ENCODE measurements around the gene TXNRD2.

Gene TXNRD2

DNA sequence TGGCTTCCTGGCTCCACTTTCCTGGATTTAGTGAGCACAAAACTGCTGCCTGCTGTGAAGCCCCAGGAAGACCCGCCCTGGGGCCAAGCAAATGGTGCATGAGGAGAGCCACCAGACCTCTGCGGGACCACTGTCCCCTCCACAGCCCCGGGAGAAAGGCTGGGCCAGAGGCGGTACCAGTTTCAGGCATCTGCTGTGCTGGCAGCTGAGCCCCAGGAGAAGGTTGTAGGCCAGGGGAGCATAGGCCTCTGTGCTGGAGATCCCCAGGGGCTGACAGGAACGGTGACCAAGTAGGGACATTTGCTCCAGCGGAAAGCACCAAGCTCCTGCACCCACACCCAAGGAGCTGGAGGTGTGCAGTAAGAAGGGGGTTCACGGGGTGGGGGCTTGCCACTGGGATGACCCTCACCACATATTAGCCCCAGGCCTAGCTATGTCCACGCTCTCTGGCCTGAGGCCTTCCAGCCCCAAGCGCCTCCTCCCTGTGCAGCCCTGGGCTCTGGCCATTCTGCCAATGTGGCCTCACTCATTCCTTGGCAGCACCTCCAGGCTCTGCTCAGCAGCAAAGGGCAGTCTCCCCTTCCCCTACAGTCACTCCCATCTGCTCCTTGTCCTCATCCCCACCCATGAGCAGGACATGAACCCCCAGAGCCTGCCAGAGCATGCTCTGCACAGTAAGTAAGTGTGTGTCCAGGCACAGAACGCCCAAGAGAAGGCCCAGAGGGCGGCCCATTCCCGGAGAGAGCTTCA is 24.1 kb downstream of the TXNRD2 start:
- no peak for TF ChIP-seq GATA2 (IDR thresholded peaks at IDR 0.05; ENCODE audit: low read depth, low read length)
- TF ChIP-seq GATA3 (IDR thresholded peaks at IDR 0.05; ENCODE audit: low read depth, low read length) = no peak

DNA sequence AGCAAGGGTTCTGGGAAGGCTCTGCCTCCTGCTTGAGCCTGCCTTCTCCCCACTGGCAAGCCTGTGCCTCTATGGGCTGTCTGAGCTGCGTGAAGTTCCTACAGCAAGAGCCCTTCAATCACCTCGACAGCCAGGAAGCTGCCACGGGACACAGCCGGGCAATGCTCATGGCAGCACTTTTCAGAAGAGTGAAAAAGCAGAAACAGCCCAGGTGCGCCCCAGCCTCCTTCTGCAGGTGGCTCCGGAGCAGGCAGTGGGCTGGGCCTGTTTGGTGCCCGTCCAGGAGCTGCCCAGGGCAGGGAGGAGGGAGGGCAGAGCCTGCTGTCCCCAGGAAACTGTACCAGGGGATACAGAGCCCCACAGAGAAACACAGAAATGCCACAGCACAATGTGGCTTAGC is 24.7 kb downstream of the TXNRD2 start:
- TF ChIP-seq GATA2 (IDR thresholded peaks at IDR 0.05; ENCODE audit: low read depth, low read length) = no peak
- TF ChIP-seq GATA3 (IDR thresholded peaks at IDR 0.05; ENCODE audit: low read depth, low read length) = no peak

DNA sequence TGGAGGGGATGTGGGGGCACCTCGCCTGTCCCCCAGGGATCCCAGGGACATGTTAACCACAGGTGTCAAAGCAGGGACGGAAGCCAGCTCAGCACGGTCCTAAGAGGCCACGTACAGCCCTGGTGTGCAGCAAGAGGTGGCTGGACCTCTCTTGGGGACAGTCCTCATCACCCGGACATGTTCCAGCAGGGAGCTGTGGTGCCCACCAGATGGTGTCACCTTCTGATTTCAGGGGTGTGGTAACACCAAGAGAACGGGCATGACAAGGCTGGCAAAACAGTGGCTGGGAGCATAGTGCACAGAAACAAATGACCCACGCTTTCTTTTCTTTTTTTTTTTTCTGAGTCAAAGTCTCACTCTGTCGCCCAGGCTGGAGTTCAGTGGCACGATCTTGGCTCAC is 25.6 kb downstream of the TXNRD2 start:
- TF ChIP-seq GATA3 (IDR thresholded peaks at IDR 0.05; ENCODE audit: low read depth, low read length) (no peak), GATA2 (IDR thresholded peaks at IDR 0.05; ENCODE audit: low read depth, low read length) (no peak)

DNA sequence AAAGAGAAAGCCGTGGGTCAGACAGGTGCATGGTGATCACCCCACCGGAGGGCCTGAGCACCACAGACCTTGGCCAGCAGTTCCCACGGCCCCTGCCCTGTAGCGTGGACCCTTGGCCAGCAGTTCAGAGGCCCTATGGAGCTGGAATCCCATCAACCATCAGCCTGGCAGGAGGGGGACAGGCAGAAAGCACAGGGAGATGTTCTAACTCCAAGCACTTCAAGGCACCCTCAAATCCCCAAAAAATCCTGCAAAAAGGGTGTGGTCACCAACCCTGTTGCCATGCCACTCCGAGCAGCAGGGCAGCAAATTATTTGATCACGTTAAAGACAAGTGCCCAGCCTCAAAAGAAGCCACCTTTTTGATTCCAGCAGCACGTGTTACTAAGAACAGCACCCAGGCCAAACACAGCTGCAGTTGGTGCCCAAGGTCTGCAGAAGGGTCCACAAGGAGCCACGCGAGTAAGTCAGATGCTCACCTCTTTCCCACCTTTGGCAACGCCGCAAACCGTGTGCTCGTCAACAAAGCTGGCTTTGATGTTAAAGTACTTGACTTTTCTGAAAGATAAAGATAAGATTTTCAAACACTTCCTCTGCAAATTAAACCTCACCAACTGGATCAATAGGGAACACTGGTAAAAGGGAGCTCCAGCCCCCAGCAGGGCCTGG is 26.2 kb downstream of the TXNRD2 start:
- TF ChIP-seq GATA3 (IDR thresholded peaks at IDR 0.05; ENCODE audit: low read depth, low read length) (no peak), GATA2 (IDR thresholded peaks at IDR 0.05; ENCODE audit: low read depth, low read length) (no peak)

DNA sequence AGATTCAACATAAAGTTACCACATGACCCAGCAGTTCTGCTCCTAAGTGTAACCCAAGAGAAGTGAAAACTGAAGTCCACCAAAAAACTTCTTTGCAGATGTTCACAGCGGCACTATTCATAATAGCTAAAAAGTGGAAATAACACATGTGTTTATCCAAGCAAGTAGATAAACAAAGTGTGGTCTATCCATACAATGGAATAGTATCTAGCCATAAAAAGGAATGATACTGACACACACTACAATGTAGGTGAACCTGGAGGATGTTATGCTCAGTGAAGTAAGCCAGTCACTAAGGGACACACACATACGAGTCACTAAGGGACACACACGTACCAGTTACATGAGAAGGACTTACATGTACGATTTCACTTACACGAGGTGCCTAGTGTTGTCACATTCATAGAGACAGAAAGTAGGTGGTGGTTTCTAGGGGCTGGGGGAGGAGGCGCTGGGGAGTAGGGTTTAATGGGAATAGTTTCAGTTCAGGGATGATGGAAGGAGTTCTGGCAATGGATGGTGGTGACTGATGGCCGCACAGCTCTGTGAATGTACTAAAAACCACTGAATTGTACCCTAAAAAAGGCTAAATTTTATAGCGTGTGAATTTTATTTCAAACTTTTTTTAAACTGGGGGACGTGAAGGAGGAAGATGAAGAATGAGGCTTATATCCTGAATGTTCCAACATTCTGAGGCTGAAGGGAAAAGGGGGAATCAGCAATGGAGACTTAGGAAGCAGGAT is 27.2 kb downstream of the TXNRD2 start:
- no peak for TF ChIP-seq GATA2 (IDR thresholded peaks at IDR 0.05; ENCODE audit: low read depth, low read length)

DNA sequence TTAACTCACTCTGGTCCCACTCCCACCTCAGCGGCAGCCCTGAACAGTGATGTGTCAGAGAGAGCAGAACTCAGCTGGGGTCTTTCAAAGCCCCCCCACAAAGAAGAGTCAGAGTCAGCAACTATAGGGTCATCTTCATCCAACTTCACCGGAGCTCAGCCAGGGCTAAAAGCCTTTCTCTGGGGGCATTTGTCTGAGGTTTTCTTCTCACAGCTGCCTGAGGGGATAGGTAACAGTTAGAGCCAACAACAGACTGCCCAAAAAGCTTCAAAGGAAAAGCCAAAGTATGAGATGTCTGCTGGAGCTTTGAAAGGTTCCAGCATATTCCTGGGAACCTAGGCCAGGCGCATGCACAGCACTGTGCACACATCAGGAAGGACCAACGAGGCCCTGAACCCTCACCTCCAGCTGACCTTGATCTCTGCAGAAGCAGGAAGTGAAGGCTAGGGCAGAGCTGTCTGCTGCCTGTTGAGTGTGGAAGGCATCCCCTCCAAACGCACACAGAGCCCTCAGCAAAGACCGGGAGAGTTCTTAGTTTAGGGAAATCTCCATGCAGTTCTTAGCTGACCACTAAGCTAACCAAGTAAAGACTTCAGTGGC is 28.2 kb downstream of the TXNRD2 start:
- no peak for TF ChIP-seq GATA2 (IDR thresholded peaks at IDR 0.05; ENCODE audit: low read depth, low read length)
- TF ChIP-seq GATA3 (IDR thresholded peaks at IDR 0.05; ENCODE audit: low read depth, low read length) = no peak

DNA sequence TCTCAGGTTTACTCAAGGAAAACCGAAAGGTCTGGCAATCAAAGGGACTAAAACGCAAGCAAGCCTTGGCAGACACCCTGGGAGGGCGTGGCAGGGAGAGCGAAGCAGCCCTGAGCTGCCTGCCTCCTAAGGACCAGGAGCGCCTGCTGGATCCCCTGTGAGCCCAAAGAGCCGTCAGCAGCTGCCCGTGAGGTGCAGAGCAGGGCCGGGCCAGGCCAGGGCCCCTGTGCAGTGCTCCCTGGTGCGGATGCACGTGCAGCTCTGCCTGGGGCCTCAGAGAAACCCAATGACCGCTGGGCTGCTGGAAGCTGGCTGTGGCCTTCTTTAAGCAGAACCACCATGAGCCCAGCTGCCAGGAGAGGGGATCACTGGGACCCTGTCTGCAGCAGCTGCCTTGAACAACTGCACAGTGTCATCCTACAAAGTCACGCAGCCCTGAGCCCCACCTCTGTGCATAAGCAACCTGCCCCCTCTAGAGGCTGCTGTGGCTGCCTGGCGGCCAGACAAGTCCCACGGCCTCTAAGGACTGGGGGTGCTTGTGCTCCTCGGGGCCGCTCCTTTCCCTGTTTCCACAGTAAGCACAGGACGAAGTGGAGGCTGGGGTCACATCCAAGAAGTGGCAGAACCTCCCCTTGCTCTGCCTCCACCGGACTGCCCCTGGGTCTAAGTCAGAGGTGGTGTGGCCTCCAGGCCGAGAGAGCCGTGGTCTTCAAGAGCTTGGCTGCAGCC is 29.2 kb downstream of the TXNRD2 start:
- no peak for TF ChIP-seq GATA3 (IDR thresholded peaks at IDR 0.05; ENCODE audit: low read depth, low read length)
- TF ChIP-seq GATA2 (IDR thresholded peaks at IDR 0.05; ENCODE audit: low read depth, low read length) = no peak

DNA sequence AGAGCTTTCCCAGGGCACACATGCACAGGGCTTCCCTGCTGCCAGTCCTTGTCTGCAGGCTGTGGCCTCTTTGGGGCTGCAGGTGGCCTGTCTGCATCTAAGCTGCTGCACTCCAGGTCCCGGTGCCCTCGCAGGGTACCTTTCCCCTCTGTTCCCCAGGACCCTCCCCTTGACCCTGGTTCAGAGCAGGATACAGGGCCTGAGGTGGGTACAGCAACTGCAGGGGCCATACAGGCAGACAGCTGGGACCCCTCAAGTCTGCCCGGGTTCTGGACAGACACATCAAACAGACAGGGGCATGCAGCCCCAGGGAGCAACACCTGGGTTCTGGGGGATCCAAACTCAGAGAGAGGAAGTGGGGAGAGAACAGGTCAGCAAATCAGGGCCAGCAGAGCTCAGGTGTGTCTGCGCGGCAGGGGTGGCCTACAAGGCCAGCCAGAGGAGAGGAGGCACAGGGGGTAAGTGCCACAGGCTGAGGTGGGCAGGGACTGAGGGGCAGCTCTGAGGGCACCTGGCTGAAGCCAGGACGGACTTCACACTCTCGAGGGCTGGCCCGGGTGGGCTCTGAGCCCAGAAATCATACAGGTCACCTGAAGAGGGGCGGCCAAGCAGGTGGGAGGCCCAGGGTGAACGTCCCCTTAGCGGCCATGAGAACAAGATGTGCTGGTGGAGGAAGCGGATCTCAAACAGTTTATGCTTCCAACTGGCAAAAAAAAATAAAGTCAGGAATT is 29.9 kb downstream of the TXNRD2 start:
- TF ChIP-seq GATA2 (IDR thresholded peaks at IDR 0.05; ENCODE audit: low read depth, low read length) = no peak
- no peak for TF ChIP-seq GATA3 (IDR thresholded peaks at IDR 0.05; ENCODE audit: low read depth, low read length)

DNA sequence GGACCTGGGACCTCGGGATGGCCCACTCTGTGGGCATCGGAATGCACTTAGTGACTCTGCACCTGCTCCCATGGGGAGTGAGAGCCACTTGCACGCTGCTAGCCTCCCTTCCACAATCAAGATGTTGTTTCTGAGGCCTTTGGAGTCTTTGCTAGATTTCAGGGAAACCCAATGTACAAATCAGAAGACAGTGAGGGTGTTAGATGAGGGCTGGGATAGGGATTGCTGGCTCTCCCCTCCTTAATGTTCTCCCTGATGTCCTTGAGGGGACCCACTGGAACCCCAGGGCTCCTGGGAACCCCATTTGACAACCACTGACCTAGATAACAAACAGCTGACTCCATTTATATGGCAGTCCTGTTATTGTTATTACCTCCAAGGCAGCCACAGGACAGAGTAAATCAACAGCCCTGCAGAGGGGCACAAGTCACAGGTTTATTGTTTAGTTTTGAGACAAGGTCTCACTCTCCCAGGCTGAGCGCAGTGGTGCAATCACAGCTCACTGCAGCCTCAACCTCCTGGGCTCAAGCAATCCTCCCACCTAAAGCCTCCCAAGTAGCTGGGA is 31.4 kb downstream of the TXNRD2 start:
- no peak for TF ChIP-seq GATA2 (IDR thresholded peaks at IDR 0.05; ENCODE audit: low read depth, low read length)
- TF ChIP-seq GATA3 (IDR thresholded peaks at IDR 0.05; ENCODE audit: low read depth, low read length) = no peak

DNA sequence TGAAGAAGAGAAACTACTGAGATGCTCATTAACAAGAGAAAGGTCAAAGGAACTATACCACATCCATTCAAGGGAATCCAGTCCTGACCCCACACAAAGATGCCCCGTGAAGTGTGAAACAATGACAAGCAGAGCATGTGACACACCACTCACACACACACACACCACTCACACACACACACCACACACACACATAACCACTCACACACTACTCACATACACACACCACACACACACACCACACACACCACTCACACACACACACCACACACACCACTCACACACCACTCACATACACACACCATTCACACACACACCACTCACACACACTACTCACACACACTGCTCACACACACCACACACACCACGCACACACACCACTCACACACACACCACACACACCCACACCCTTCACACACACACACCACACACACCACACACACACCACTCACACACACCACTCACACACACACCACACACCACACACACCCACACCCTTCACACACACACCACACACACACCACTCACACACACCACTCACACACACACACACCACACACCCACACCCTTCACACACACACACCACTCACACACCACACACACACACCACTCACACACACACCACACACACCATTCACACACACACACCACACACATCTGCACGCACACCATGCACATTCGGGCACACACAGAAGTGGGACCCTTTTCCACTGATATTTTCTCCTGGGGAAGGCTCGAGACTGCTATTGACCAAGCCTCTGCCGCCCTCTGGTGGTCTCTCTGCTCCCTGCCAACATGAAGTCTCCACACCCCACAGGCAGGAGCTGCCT is 32.1 kb downstream of the TXNRD2 start:
- no peak for TF ChIP-seq GATA2 (IDR thresholded peaks at IDR 0.05; ENCODE audit: low read depth, low read length)
- no peak for TF ChIP-seq GATA3 (IDR thresholded peaks at IDR 0.05; ENCODE audit: low read depth, low read length)

DNA sequence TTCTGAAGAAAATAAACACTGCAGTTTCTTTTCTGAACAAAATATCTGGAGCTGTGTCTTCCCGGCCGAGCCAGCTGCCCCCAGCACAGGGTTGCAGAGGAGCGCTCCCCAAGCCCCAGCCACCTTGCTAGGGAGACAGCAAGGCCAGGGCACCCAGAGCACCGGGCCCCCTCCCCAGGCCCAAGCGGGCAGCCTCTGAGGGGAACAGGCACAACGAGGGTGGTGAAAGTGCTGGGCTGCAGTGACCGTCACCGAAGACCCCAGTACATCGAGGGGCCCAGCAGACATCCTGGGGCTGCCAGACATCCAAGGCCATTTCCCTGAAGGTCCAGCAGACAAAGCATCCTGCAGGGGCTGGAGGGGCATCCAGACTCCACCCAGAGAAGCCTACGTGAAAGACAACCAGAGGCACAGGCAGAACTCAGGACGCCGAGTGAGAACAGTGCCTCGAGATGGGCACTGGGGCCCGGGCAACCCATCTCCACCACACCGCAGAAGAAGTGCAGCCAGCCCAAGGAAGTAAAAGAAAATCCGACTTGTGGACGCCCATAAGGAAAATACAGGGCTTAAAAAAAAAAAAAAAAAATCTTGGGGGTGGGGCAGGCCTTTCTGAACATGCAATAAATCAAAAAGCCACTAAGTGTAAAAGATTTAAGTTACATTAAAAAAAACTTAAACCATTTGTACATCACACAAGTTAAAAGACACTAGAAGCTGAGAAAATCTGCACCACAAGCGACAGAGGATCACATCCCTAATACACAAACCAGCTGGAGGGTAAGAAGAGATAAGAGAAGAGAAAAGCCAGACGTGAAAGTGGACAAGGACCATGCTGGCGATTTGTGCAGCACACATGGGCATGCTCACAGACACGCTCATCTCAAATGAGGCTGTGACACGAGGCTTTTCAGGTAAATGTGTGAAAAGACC is 36.0 kb downstream of the TXNRD2 start:
- TF ChIP-seq GATA3 (IDR thresholded peaks at IDR 0.05; ENCODE audit: low read depth, low read length) (no peak), GATA2 (IDR thresholded peaks at IDR 0.05; ENCODE audit: low read depth, low read length) (peak; percentile 92)
